ENCODE results near the gene GDF9. TPM values are rescaled to one million over a fixed set of nuclear protein-coding genes. Genes with fewer than 3 reads are reported as not detected.

The GDF9 gene
- total RNA-seq, 2 donors from 2014 or later = 0.50 to 0.93 TPM

DNA sequence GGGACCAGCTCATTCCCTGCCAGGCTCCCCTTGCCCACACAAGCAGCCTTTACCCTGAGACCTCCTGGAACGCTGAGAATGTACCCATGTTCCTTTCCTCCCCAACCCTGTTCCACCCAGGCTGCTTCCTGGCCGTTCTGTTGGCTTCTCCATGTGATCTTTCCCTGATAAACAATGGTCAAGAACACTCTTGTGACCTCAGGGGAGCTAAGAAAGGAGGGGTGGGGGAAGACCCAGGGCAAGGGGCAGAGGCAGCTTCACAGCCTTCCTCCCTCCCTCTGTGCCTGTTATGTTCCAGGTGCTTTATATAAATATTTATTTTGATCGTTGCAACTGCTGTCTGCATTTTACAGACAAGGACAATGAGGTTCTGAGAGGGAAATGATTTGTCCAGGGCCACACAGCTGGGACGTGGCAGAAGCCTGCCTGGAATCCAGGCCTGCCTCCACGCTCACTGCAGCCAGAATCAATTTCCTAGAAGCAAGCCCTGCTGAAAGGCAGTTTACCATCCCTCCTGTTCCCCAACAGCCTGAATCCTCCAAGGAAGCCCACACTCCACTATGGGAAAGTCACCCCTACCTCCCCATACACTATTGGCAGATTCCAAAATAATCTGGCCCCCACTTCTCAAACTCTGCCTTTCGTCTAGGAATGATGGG is 39.7 kb downstream of the GDF9 start:
- Mint-ChIP-seq H3K27me3 (peaks cover 18 to 29% of the 10 kb centered on the region in 2 donors), H3K36me3 (no peaks in the 10 kb centered on the region), H3K9me3 (no peaks in the 10 kb centered on the region), H3K4me1 (ENCODE audit: low read depth in 2 of 2) (peaks cover 5 to 11% of the 10 kb centered on the region in 2 donors), H3K4me3 (peak overlapping the region; percentile 38), H3K27ac (no peak overlapping the region)
- DNase-seq (ENCODE audit: low spot score) (no peak), ATAC-seq (no peak)

DNA sequence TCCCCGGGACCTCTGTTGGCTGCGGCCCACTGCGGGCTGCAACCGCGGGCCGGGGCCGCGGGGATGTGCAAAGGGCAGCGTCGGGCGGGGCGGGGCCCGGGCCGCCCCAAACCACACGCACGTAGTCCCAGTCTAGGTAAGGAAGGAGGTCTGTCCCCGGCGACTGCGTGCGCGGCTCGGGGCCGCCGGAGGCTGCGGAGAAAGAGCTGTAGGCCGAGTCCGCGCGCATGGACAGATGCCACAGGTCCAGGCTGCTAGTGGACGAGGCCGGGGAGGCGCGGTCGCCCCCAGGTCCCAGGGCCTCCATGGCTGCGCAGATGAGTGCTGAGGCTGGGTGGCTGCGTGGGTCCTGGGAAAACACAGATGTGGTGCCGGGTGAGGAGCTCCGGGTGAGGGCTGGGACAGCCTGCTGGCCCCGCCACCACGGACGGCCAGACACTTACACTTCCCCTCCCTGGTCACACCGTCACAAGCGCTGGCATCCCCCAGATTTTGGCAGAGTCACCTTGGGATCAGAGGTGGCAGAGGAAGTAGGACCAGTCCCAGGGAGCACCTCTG is 40.4 kb downstream of the GDF9 start:
- Mint-ChIP-seq H3K9me3 (no peaks in the 10 kb centered on the region), H3K4me3 (peak overlapping the region; percentile 38), H3K36me3 (no peaks in the 10 kb centered on the region), H3K4me1 (ENCODE audit: low read depth in 2 of 2) (peaks cover 5 to 11% of the 10 kb centered on the region in 2 donors), H3K27ac (no peak overlapping the region), H3K27me3 (peaks cover 18 to 29% of the 10 kb centered on the region in 2 donors)
- ATAC-seq (peak; percentile 37), DNase-seq (ENCODE audit: low spot score) (no peak)

DNA sequence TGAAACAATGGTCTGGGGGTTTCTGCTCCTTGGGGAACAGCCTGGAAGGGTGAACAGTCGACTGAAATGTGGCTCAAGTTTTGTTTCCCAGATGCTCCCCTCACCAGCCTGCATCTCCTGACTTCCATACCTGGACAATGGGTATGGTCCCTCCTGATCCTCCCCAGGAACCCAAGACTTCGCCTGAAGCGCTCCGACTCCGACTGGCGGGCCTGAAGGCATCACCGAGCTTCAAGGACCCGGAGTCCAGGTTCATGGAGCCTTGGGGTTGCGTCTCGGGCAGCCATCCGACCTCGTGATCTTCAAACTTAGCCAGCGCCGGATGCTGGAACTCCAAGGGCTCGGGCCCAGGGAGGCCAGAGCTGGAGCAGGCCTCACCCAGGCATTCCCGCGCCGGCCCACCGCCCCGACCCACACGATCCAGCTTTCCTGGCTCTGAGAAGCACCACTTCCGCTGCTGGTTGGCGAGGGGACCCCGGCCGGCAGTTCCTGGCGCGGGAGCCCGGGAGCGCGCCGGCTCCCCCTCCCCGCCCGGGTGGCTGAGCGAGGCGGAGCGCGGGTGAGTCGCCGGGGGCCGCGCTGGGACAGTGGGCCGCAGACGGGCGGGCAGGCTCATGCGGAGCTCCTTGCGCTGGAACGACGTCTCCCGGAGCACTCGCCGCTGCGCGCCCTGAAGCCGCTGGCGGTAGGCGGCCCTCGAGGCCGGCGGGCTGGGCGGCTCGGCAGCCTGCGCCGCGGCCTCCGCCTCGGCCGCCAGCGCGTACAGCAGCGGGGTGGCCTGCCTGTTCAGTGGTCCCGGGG is 41.0 kb downstream of the GDF9 start:
- H3K27ac Mint-ChIP-seq = no peak overlapping the region

DNA sequence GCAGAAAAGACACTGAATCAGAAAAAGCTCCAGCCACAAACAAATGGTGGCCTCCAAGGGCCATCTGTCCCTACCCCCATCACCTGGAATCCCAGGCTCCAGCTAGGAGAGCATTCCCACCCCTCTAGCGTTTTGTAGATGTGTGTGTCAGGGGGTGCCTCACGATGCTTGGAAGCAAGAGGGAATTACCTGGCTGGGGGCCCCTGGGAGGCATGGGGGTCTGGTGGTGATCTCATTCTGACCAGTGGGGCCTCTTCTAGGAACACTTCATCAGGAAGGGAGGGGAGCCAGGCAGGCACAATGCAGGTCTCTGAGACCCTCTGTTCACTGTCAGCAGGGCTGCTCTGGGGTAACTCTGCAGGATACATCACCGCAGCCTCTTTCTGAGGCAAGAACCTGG is 41.8 kb downstream of the GDF9 start:
- H3K36me3 Mint-ChIP-seq = no peaks in the 10 kb centered on the region
- peaks cover 0 to 13% of the 10 kb centered on the region in 2 donors for H3K4me1 Mint-ChIP-seq (ENCODE audit: low read depth in 2 of 2)
- no peak for DNase-seq (ENCODE audit: low spot score)
- no peak overlapping the region for H3K27ac Mint-ChIP-seq
- no peaks in the 10 kb centered on the region for H3K9me3 Mint-ChIP-seq
- no peak for ATAC-seq
- H3K27me3 Mint-ChIP-seq = peaks cover 28 to 34% of the 10 kb centered on the region in 2 donors
- no peak overlapping the region for H3K4me3 Mint-ChIP-seq

More for the DNA sequence above, 41.0 kb downstream of the GDF9 start:
- Mint-ChIP-seq H3K9me3 (no peaks in the 10 kb centered on the region), H3K4me3 (no peak overlapping the region), H3K4me1 (ENCODE audit: low read depth in 2 of 2) (peaks cover 5 to 13% of the 10 kb centered on the region in 2 donors), H3K27me3 (peaks cover 22 to 31% of the 10 kb centered on the region in 2 donors), H3K36me3 (no peaks in the 10 kb centered on the region)
- ATAC-seq = no peak
- DNase-seq (ENCODE audit: low spot score) = no peak

DNA sequence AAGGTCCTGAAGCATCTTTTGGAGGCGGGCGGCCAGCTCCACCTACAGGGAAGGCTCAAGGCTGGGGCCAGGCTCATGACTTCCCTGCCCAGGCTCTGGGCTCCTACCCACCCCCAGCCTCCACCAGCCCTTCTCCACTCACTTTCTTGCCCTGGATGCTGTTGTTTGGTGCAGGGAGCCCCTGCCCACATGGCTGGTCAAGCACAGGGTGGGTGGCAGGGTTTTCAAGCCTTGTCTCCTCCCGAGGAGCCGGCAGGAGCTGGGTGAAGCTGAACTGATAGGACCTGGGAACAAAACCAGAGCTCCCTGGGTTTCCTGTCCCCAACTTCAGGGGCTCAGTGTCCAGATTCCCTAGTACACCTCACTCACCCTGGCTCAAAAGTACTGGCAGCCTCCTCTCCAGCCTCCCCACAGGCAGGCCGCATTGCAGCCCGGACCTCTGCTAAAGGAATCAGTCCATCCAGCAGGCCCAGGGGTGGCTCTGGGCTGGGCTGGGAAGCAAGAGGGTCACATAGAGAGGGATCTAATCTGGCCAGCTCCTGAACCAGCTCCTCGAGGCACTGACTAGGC is 42.7 kb downstream of the GDF9 start:
- ATAC-seq (no peak), DNase-seq (ENCODE audit: low spot score) (no peak)
- Mint-ChIP-seq H3K4me3 (no peak overlapping the region), H3K27me3 (peaks cover 37 to 38% of the 10 kb centered on the region in 2 donors), H3K9me3 (no peaks in the 10 kb centered on the region), H3K36me3 (no peaks in the 10 kb centered on the region), H3K4me1 (ENCODE audit: low read depth in 2 of 2) (peaks cover 0 to 11% of the 10 kb centered on the region in 2 donors), H3K27ac (no peak overlapping the region)

DNA sequence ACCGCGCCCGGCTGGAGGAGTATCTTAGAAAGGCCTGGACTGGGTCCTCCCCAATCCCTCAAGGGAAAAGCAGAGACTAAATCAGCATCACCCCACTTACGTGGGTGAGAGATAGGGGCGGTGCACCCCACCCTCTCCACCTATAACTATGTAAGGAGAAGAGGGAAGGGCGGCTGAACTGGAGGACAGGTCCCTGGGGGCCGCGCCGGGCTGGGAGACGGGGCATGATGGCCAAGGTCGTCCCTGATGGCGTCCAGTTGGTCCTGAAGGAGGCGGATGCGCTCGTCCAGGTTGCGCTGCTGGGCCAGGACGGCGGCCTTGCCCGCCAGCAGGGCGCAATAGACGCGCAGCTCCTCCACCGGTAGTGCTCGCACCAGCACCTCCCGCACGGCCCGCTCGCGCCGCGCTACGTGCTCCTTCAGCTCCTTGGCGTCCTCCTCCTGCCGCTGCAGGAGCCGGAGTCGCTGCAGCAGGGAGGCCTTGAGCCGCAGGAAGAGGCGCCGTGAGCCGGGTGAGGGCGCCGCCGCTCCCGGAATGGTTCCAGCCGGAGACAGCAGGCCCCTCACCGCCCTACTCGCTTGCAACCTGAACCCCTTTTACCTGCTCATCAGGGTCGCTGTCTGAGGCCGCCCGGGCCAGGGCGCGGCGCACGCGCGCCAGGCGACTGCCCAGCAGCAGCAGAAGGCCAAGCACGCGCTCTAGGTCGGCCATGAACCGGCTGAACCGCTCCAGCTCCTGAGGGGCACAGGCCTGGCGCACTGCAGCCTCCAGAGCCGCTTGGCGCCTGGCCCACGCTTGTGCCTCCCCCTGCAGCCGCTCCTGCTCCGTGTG is 43.4 kb downstream of the GDF9 start:
- no peak for ATAC-seq
- no peaks in the 10 kb centered on the region for H3K36me3 Mint-ChIP-seq
- H3K4me1 Mint-ChIP-seq (ENCODE audit: low read depth in 2 of 2) = peaks cover 0 to 11% of the 10 kb centered on the region in 2 donors
- H3K27me3 Mint-ChIP-seq = peaks cover 37 to 40% of the 10 kb centered on the region in 2 donors
- H3K4me3 Mint-ChIP-seq = no peak overlapping the region
- no peaks in the 10 kb centered on the region for H3K9me3 Mint-ChIP-seq
- DNase-seq (ENCODE audit: low spot score) = no peak
- H3K27ac Mint-ChIP-seq = no peak overlapping the region

DNA sequence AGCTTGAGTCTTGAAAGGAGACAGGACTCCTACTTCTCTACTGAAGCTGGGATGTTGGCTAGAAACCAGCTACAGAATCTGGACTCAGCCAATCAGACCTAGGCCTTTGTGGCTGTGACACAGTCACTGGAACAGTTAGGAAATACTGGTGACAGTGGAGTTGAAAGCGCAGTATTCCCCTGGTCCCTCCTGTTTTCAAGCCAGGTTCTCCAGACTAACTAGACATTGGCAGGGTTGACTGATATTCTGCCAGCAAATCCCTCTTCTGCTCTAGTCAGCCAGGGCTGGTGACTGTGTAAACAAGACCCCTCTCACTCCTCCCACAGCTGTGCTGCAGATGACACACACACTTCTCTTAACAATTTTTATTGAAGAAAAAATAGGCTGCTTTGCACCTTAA is 44.5 kb downstream of the GDF9 start:
- Mint-ChIP-seq H3K4me1 (ENCODE audit: low read depth in 2 of 2) (peaks cover 0 to 8% of the 10 kb centered on the region in 2 donors), H3K27me3 (peaks cover 26 to 33% of the 10 kb centered on the region in 2 donors), H3K4me3 (no peak overlapping the region), H3K27ac (no peak overlapping the region), H3K9me3 (no peaks in the 10 kb centered on the region), H3K36me3 (no peaks in the 10 kb centered on the region)
- ATAC-seq (no peak), DNase-seq (ENCODE audit: low spot score) (no peak)

DNA sequence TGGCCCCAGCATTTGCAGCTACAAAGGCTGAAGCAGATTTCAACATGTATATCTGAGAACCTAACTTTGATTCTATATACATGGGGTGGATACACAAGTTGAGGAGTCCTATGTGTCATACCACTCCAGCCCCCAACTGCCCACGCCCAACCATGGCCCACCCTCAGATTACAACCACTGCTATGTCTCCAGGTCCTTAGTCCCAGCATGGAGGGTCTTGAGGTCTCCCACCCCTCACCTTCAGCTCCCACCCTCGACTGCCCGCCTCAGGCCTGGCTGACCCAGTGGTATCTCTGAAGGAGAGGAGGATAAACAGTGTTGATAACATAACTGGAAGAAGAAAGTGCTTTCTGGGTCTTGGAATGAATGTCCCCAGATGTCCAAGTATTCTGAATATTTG is 44.9 kb downstream of the GDF9 start:
- Mint-ChIP-seq H3K9me3 (no peaks in the 10 kb centered on the region), H3K27me3 (peaks cover 24 to 30% of the 10 kb centered on the region in 2 donors), H3K4me3 (no peak overlapping the region), H3K36me3 (no peaks in the 10 kb centered on the region), H3K27ac (no peak overlapping the region), H3K4me1 (ENCODE audit: low read depth in 2 of 2) (peaks cover 0 to 7% of the 10 kb centered on the region in 2 donors)
- ATAC-seq (no peak), DNase-seq (ENCODE audit: low spot score) (no peak)

DNA sequence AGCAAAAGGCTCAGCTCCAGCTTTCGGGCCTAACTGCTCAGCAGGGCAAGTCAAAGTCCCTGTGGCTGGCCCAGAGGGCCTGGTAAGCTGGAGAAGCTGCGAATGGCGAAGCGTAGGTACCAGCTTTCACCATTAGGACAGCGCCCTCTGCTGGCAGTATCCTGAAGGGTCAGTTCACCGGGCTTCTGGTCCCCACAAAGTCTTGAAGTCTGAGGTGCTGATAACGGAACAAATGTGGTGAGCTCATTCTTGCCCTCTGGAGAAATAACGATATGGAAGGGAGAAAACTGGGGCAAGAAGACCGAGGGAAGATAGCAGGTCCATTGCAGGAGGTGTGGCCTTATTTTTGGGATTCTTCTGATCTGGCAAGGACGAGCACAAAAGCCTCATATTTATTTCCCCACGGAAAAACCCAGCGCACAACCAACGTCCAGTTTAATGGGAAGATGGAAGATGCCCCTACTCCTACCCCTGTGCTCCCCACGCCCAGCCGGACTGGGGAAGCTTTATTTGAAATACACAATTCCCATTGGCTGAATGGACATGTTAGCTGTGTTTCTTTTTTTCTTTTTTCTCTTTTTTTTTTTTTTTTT is 46.0 kb downstream of the GDF9 start:
- H3K4me3 Mint-ChIP-seq = no peak overlapping the region
- H3K9me3 Mint-ChIP-seq = no peaks in the 10 kb centered on the region
- H3K27ac Mint-ChIP-seq = no peak overlapping the region
- ATAC-seq = peak; percentile 87 to 91
- no peaks in the 10 kb centered on the region for H3K36me3 Mint-ChIP-seq
- peak; percentile 85 for DNase-seq (ENCODE audit: low spot score)
- H3K27me3 Mint-ChIP-seq = peaks cover 24 to 29% of the 10 kb centered on the region in 2 donors
- peaks cover 0 to 7% of the 10 kb centered on the region in 2 donors for H3K4me1 Mint-ChIP-seq (ENCODE audit: low read depth in 2 of 2)

DNA sequence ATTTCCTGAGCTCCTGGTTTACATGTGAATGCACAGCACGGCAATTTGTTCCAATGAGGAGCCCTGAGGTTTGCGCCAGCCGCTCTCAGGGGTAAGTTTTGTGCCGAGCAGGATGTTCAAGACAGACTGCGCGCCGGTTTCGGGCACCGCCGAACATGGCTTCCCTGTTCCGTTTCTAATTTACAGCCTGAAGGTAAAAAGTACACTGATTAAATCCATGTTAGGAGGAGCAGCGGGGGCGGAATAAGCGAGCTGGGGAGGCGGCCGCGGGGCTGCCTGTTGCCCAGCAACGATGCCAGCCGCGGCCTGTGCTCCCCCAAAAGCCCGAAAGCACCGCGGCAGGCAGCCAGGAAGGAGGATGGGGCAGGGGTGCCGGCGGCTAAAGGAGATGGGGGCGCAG is 46.8 kb downstream of the GDF9 start:
- H3K27me3 Mint-ChIP-seq = peaks cover 24 to 28% of the 10 kb centered on the region in 2 donors
- no peak overlapping the region for H3K27ac Mint-ChIP-seq
- H3K4me3 Mint-ChIP-seq = peak overlapping the region; percentile 13
- no peak for ATAC-seq
- H3K9me3 Mint-ChIP-seq = no peaks in the 10 kb centered on the region
- DNase-seq (ENCODE audit: low spot score) = no peak
- H3K4me1 Mint-ChIP-seq (ENCODE audit: low read depth in 2 of 2) = peaks cover 0 to 7% of the 10 kb centered on the region in 2 donors
- no peaks in the 10 kb centered on the region for H3K36me3 Mint-ChIP-seq

DNA sequence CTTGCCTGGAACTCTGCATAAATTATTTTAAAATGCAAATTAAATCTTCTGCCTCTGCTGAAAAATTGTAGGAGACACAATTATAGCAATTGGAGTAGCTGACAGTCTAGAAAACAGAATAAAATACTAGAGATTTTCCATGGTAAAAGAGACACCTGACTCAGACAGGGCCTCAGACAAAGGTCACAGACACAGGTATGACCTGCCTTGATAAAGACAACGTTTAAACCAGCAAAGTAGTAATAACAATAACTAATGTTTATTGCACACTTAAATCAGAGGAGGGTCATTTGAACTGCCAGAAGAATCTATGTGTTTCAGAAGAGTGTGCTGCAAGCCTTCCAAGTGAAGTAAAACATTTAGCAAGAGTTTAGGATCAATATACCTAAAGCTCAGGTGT is 49.3 kb downstream of the GDF9 start:
- H3K27ac Mint-ChIP-seq = no peak overlapping the region
- ATAC-seq = no peak

DNA sequence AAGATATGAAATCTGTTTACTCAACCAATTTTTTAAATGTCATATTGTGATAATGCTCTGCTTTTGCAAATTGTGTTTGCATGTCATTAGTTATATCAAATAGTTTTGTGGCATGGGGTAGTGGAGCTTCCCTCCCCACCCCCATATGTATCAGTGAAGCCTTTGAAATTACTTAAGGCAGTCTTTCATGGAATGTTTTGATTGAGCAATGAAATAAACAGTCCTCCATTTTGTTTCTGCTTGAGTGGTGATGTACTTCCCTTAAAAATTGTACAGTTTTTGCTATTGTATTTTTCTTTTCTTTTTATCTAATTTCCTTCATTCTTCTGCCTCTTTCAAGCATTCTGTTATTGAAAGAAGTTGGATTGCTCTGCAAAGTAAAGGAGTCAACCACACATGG is 49.7 kb downstream of the GDF9 start:
- Mint-ChIP-seq H3K27ac (no peak overlapping the region), H3K9me3 (no peaks in the 10 kb centered on the region), H3K27me3 (peaks cover 27 to 34% of the 10 kb centered on the region in 2 donors), H3K36me3 (no peaks in the 10 kb centered on the region), H3K4me1 (ENCODE audit: low read depth in 2 of 2) (peaks cover 9 to 15% of the 10 kb centered on the region in 2 donors), H3K4me3 (no peak overlapping the region)
- ATAC-seq = no peak
- DNase-seq (ENCODE audit: low spot score) = no peak

More for the DNA sequence above, 49.3 kb downstream of the GDF9 start:
- peaks cover 28 to 33% of the 10 kb centered on the region in 2 donors for H3K27me3 Mint-ChIP-seq
- no peak for DNase-seq (ENCODE audit: low spot score)
- peaks cover 9 to 15% of the 10 kb centered on the region in 2 donors for H3K4me1 Mint-ChIP-seq (ENCODE audit: low read depth in 2 of 2)
- no peaks in the 10 kb centered on the region for H3K9me3 Mint-ChIP-seq
- H3K36me3 Mint-ChIP-seq = no peaks in the 10 kb centered on the region
- H3K4me3 Mint-ChIP-seq = no peak overlapping the region

DNA sequence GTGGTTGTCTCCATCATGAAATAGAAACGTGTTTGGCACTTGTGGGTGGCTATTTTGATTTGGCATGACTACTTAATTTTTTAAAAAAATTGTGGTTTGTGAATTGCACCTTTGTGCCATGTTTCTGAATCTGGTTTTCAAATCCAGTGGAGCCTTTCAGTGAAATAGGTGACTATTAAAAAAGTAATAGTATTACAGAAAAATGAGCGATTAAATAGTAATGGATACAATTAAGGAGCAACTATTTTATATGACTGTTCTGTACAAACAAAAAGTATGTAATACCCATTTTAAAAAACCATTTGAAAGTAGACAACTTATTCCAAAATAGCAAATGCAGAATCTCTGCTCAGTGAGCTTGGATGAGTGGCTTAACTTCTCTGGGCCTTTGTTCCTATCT is 50.2 kb downstream of the GDF9 start:
- H3K4me1 Mint-ChIP-seq (ENCODE audit: low read depth in 2 of 2) = peaks cover 9 to 15% of the 10 kb centered on the region in 2 donors
- H3K27me3 Mint-ChIP-seq = peaks cover 27 to 38% of the 10 kb centered on the region in 2 donors
- H3K4me3 Mint-ChIP-seq = no peak overlapping the region
- ATAC-seq (no peak), DNase-seq (ENCODE audit: low spot score) (no peak)
- H3K27ac Mint-ChIP-seq = no peak overlapping the region
- no peaks in the 10 kb centered on the region for H3K36me3 Mint-ChIP-seq
- no peaks in the 10 kb centered on the region for H3K9me3 Mint-ChIP-seq

Data from natural killer cell treated with Interleukin-12 subunit alpha and Interleukin-12 subunit beta and Interleukin-15 and Interleukin-18, amount 100 ng/mL, for 72 hours (primary cell).